ENCODE results near the gene SEZ6L.

Gene SEZ6L

DNA sequence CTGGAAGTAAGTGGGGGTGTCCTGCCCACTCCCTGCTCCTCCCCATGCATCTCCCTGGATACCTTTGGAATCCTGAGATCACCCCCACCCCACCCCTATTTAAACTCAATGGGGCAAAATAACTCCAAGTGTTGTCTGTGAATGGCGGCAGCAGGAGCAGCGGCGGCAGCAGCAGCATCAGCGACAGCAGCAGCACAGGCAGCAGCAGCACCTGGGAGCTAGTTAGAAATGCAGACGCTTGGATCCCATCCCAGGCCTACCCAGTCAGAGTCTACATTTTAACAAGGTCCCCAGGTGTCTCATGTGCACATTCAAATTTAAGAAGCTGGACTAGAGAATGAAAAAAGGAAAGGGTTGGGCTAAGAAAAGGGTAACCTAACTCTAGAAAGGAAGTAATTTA is 82.6 kb downstream of the SEZ6L start:
- DNase-seq, result no peak

- DNase-seq, result no peak
Observed at GRCh38 chr22:26259510-26259909, 90.2 kb downstream of the SEZ6L start.

GRCh38 chr22:26264162-26264561 is 94.9 kb downstream of the SEZ6L start:
- no peak for DNase-seq

GRCh38 chr22:26265281-26265680 is 96.0 kb downstream of the SEZ6L start:
- DNase-seq, result no peak

- DNase-seq, result no peak
Observed at GRCh38 chr22:26265909-26266308, 96.6 kb downstream of the SEZ6L start.

DNA sequence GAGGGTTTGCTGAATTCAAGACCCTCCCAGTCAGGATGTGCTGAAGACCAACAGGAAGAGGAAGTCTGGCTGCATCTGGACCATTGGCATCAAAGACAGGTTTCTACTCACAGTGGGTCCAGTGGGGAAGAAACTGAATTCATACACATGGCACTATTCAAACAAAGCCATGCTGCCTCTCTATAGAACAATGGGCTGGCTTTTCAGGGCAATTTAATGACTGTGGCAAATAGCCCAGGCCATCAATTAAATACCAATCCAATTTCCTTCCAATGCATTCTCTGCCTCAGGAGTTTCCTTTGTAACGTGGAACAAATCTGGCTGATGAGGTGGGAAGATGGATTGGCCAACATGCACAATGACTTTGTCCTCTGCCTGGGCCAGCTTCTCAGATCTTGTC is 98.6 kb downstream of the SEZ6L start:
- DNase-seq, result no peak

GRCh38 chr22:26269572-26269971 is 100.3 kb downstream of the SEZ6L start:
- no peak for DNase-seq

GRCh38 chr22:26271427-26271826 is 102.2 kb downstream of the SEZ6L start:
- DNase-seq, result no peak

GRCh38 chr22:26273011-26273675 is 103.9 kb downstream of the SEZ6L start:
- no peak for DNase-seq

DNA sequence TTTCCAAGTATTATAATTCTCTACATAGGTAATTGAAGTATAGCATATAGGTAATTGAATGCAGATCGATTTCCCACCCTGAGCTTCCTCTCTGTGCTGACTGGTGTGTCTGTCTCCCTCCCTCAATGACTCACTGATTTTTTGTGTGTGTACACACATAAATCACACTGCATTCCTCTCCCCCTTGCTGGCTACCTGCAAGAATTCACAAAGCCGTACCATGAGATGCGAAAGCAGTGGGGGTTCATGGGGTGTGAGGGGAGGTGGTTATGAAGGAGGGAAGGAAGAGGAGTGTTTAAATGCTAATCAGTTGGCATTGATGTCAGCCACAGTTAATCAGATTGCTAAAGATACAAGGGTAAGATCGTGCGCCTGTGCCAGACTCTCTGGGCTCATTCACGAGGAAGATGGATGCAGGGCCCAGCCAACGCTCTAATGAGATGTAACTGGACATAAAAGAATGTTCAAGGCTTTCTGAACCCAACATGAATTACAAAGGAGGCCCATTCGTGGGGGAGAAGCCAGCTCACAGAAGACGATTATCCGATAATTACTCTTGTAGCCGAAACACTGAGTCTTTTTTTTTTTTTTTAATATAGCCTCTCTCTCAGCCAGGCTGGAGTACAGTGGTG is 107.4 kb downstream of the SEZ6L start:
- no peak for DNase-seq

GRCh38 chr22:26281941-26282340 is 112.7 kb downstream of the SEZ6L start:
- DNase-seq, result no peak

DNA sequence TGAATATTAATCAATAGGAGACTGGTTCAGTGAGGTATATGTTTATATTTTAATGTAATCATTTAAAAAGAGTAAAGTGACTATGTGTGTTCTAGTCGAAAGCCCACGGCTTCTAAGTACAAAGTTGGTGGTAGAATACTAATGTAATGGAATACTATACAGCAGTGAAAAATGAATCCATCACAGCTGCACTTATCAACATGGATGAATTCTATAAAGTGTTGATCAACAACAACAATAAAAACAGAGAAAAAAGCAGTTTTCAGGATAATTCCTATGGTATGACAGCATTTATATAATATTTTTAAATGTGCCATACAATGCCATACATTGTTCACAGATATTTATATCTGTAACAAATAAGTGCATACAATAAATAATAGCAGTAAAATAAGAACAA is 114.1 kb downstream of the SEZ6L start:
- DNase-seq, result no peak

- DNase-seq, result no peak
Observed at GRCh38 chr22:26285632-26286031, 116.4 kb downstream of the SEZ6L start.

DNA sequence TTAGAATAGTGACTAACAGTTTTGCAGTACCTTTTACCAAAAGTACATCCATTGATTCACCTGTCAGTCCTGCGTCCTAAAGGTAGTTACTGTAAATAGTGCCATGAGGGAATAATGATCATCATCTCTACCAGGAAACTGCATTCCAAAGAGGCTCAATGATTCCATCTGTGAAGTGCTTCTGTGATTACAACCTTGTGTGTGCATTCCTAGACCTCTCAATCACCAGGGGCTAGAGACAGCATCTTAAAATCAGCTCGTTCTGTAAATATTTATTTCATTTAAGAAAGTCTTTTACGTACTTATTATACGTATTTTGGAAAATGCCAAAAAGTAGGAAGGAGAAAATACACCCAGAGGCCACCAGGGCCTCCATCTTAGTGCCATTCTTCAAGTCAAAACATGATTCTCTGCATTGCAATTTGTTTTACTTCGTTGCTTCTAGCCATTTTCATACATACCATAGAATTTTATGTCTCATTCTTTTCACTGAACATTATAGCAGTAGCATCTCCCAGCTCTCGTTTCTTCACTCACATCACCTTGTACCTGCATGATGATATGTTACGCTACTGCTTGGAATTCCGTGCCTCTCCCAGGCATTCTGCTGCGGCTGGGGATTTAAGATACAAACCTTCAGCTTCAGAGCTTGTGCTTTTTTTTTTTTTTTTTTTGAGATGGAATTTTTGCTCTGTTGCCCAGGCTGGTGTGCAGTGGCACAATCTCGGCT is 117.0 kb downstream of the SEZ6L start:
- DNase-seq, result no peak

DNA sequence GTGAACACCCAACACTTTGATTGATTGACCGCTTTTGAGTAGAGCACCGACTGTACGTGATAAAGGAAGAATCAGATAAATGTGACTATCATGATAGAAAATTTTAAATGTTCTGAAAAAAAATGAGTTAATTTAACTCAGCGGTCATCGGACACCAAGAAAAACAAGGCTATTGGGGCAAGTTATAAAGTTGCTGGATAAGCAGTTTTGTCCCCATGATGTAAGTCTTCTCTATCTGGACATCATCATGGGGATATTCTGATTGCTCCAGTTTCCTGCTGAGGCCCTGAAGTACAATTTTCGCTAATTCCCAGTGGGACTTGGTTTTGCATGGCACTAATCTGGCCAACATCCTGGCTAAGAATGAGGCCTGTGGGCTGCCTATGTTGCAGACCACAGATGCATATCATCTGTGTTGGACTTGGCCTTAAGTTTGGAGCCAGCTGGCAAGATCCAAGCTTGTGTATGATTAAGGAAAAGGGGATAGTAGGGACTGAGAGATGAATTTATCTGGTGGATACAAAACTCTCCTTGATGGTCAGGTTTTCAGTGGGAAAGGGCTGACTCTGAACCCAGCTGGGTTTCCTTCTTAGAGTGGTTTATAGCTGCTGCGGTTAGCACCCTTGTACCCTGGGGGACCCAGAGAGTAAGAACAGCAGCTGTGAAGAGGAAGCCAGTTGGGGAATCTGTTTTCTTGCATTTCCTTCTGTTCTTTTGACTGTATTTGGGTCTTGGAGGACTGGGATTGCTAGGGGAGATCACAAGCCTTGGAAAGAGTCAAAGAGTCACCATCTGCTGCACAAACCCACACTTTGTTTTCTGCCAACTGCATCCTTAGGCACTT is 118.3 kb downstream of the SEZ6L start:
- no peak for DNase-seq

GRCh38 chr22:26289611-26290101 is 120.4 kb downstream of the SEZ6L start:
- no peak for DNase-seq

DNA sequence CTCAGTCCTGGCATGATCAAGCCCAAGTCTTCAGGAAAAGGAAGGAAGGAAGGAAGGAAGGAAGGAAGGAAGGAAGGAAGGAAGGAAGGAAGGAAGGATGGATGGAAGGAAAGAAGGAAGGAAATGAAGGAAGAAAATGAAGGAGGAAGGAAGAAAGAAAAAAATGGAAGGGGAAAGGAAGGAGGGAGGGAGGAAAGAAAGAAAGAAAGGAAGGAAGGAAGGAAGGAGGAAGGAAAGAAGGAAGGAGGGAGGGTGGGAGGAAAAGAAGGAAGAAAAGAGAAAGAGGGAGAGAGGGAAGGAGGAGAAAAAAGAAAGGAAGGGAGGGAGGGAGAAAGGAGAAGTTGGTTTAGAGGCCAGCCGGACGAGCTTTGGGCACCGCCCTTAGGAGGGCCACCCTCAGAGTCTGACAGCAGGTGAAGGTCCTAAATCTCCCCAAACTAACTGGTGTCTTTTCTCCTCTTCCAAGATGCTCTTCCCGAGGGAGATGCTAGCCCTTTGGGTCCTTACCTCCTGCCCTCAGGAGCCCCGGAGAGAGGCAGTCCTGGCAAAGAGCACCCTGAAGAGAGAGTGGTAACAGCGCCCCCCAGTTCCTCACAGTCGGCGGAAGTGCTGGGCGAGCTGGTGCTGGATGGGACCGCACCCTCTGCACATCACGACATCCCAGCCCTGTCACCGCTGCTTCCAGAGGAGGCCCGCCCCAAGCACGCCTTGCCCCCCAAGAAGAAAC is 122.8 kb downstream of the SEZ6L start:
- DNase-seq, result no peak

- DNase-seq, result no peak
Observed at GRCh38 chr22:26292667-26292995, 123.4 kb downstream of the SEZ6L start.

DNA sequence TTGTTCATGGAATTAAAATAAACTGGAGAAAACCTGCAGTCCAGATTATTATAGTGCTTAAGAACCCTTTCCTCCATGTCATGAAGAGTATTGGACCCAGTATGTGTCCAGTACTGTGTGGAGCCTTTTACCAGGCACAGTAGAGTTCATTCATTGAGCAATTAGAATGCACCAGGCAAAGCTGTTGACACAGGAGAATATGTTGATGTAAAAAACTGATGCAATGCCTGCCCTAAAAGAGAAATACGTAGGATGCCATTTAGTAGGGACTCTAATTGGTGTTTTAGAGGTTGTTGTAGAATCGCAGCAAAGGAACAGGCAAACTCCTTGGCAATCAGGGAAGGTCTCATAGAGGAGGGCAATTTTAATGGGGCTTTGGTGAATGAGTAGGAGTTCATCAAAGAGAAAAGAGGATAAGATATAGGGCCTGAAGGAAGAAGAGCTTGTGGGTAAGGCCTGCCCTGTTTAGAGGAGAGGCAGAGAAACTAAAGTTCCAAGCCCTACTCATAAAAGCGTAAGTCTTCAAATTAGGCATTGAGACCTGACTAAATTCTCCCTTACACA is 126.4 kb downstream of the SEZ6L start:
- no peak for DNase-seq

GRCh38 chr22:26298605-26299310 is 129.5 kb downstream of the SEZ6L start:
- no peak for DNase-seq

GRCh38 chr22:26302726-26303125 is 133.5 kb downstream of the SEZ6L start:
- DNase-seq, result no peak

- DNase-seq, result no peak
Observed at GRCh38 chr22:26303475-26303874, 134.2 kb downstream of the SEZ6L start.
